T-helper 2 cell treated with Interferon-gamma antibody and Interleukin-4, amounts not matched to agents 5 μg/mL and 100 μg/mL, for 36 hours (primary cell): ENCODE data around the gene BZW2.

Experiments
- DNase-seq: peaks from one replicate; pipeline ENCODE4 v3.0.0; 2021; ENCODE audit warnings: low spot score
- H3K27ac Mint-ChIP-seq: one replicate; pipeline ENCODE4 v1.8.0; 2021; ENCODE audit warnings: mild to moderate bottlenecking, mixed read lengths
- H3K27me3 Mint-ChIP-seq: one replicate; pipeline ENCODE4 v1.8.0; 2021; ENCODE audit warnings: low read depth, mixed read lengths
- H3K36me3 Mint-ChIP-seq: one replicate; pipeline ENCODE4 v1.8.0; 2021; ENCODE audit warnings: low read depth, mixed read lengths
- H3K4me1 Mint-ChIP-seq: one replicate; pipeline ENCODE4 v1.8.0; 2021; ENCODE audit warnings: low read depth, mixed read lengths
- H3K4me3 Mint-ChIP-seq: one replicate; pipeline ENCODE4 v1.8.0; 2022; ENCODE audit warnings: mild to moderate bottlenecking, moderate library complexity, mixed read lengths
- H3K9me3 Mint-ChIP-seq: one replicate; pipeline ENCODE4 v1.8.0; 2021; ENCODE audit warnings: mixed read lengths

BZW2 gene

GRCh38 chr7:16697507-16698199 lies 51.7 kb downstream of the BZW2 start:
- Mint-ChIP-seq H3K4me3 (no peak overlapping the region), H3K4me1 (no peaks in the 10 kb centered on the region)
- no peak for DNase-seq

GRCh38 chr7:16698200-16698905 lies 52.4 kb downstream of the BZW2 start:
- DNase-seq, result no peak
- H3K9me3 Mint-ChIP-seq, result no peaks in the 10 kb centered on the region
- H3K27me3 Mint-ChIP-seq, result no peaks in the 10 kb centered on the region
- peaks cover 45% of the 10 kb centered on the region for H3K36me3 Mint-ChIP-seq
- no peaks in the 10 kb centered on the region for H3K4me1 Mint-ChIP-seq
- no peak overlapping the region for H3K27ac Mint-ChIP-seq
- H3K4me3 Mint-ChIP-seq, result no peak overlapping the region

More at GRCh38 chr7:16697507-16698199, 51.7 kb downstream of the BZW2 start:
- Mint-ChIP-seq H3K27me3 (no peaks in the 10 kb centered on the region), H3K9me3 (no peaks in the 10 kb centered on the region), H3K36me3 (peaks cover 48% of the 10 kb centered on the region), H3K27ac (no peak overlapping the region)

GRCh38 chr7:16702441-16702840 lies 56.5 kb downstream of the BZW2 start:
- H3K27ac Mint-ChIP-seq, result no peak overlapping the region
- no peak for DNase-seq
- H3K4me3 Mint-ChIP-seq, result no peak overlapping the region
- H3K9me3 Mint-ChIP-seq, result no peaks in the 10 kb centered on the region
- no peaks in the 10 kb centered on the region for H3K27me3 Mint-ChIP-seq
- H3K4me1 Mint-ChIP-seq, result no peaks in the 10 kb centered on the region
- peaks cover 52% of the 10 kb centered on the region for H3K36me3 Mint-ChIP-seq

GRCh38 chr7:16708511-16708910 lies 62.5 kb downstream of the BZW2 start:
- Mint-ChIP-seq H3K4me1 (peaks cover 7% of the 10 kb centered on the region), H3K36me3 (peaks cover 35% of the 10 kb centered on the region), H3K27me3 (no peaks in the 10 kb centered on the region), H3K27ac (no peak overlapping the region), H3K4me3 (no peak overlapping the region), H3K9me3 (no peaks in the 10 kb centered on the region)
- no peak for DNase-seq

GRCh38 chr7:16708980-16709379 lies 63.0 kb downstream of the BZW2 start:
- DNase-seq, result no peak
- no peak overlapping the region for H3K27ac Mint-ChIP-seq
- no peak overlapping the region for H3K4me3 Mint-ChIP-seq
- no peaks in the 10 kb centered on the region for H3K27me3 Mint-ChIP-seq
- peaks cover 32% of the 10 kb centered on the region for H3K36me3 Mint-ChIP-seq
- no peaks in the 10 kb centered on the region for H3K9me3 Mint-ChIP-seq
- peaks cover 7% of the 10 kb centered on the region for H3K4me1 Mint-ChIP-seq

DNA sequence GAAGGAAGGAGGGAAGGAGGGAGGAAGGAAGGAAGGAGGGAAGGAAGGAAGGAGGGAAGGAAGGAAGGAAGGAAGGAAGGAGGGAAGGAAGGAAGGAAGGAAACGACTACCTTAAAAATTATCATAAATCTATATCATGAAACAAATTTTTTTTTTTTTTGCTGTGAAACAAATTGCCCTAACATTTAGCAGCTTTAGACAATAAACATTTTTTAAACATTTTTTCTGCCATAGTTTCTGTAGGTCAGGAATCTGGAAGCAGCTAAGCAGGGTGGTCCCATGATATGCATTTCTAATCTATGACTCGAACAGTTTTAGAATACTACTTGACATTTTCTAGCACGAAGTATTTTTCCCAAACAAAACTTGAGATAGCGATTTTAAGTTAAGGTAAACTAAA lies 64.7 kb downstream of the BZW2 start:
- H3K36me3 Mint-ChIP-seq, result peaks cover 24% of the 10 kb centered on the region
- no peak overlapping the region for H3K27ac Mint-ChIP-seq
- no peaks in the 10 kb centered on the region for H3K27me3 Mint-ChIP-seq
- H3K4me3 Mint-ChIP-seq, result no peak overlapping the region
- no peak for DNase-seq
- H3K9me3 Mint-ChIP-seq, result no peaks in the 10 kb centered on the region
- peaks cover 7% of the 10 kb centered on the region for H3K4me1 Mint-ChIP-seq

DNA sequence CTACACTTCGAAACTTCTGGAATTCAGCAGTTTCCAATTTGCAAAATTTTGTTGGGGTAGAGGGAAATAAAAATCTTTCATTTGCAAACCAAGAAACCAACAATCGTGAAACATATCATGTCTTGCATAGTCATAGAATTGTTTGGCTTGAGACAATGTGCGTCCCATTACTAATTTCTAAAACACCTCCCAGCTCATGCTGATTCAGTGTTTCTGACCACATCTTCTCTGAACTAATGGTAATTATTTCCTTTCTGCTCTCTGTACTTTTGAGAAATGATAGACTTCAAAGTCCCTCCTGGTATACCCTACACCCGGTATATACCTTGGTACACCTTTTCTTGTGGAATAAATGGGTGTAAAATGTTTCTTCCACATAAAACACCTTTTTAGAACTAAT lies 65.7 kb downstream of the BZW2 start:
- Mint-ChIP-seq H3K4me1 (peaks cover 7% of the 10 kb centered on the region), H3K4me3 (no peak overlapping the region), H3K9me3 (no peaks in the 10 kb centered on the region), H3K27ac (no peak overlapping the region), H3K27me3 (no peaks in the 10 kb centered on the region), H3K36me3 (peaks cover 15% of the 10 kb centered on the region)
- DNase-seq, result no peak

GRCh38 chr7:16712916-16713315 lies 66.9 kb downstream of the BZW2 start:
- peaks cover 12% of the 10 kb centered on the region for H3K36me3 Mint-ChIP-seq
- no peaks in the 10 kb centered on the region for H3K9me3 Mint-ChIP-seq
- H3K4me3 Mint-ChIP-seq, result no peak overlapping the region
- no peak for DNase-seq
- H3K27me3 Mint-ChIP-seq, result no peaks in the 10 kb centered on the region
- H3K4me1 Mint-ChIP-seq, result peaks cover 7% of the 10 kb centered on the region
- H3K27ac Mint-ChIP-seq, result no peak overlapping the region

GRCh38 chr7:16715928-16716327 lies 69.9 kb downstream of the BZW2 start:
- no peak for DNase-seq
- no peaks in the 10 kb centered on the region for H3K9me3 Mint-ChIP-seq

DNA sequence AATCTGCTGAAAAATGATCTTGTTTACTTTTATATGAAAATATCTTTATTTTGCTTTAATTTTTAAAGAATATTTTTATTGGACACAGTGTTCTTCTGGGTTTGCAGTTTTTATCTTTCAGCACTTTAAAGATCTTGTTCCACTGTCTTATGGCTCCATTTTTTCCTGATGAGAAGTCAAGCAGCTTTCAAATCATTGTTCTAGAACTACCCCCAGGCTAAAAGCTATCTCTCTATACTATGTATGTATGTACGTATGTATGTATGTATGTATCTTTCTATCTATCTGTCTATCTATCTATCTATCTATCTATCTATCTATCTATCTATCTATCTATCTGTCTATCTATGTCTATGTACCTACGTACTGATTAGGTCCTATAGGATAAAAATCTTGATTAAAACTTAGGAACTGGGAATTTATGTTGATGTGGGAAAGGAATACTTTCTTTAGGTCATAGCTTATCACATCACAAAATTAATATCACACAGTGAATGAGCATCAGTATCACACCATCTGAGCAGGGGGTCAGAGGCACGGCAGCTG lies 72.2 kb downstream of the BZW2 start:
- Mint-ChIP-seq H3K36me3 (no peaks in the 10 kb centered on the region), H3K4me1 (no peaks in the 10 kb centered on the region), H3K27me3 (no peaks in the 10 kb centered on the region), H3K4me3 (no peak overlapping the region), H3K27ac (no peak overlapping the region), H3K9me3 (no peaks in the 10 kb centered on the region)
- no peak for DNase-seq

More at GRCh38 chr7:16715928-16716327, 69.9 kb downstream of the BZW2 start:
- no peak overlapping the region for H3K27ac Mint-ChIP-seq
- no peak overlapping the region for H3K4me3 Mint-ChIP-seq
- H3K27me3 Mint-ChIP-seq, result no peaks in the 10 kb centered on the region
- H3K4me1 Mint-ChIP-seq, result peaks cover 4% of the 10 kb centered on the region
- H3K36me3 Mint-ChIP-seq, result peaks cover 6% of the 10 kb centered on the region

- DNase-seq, result no peak
- no peaks in the 10 kb centered on the region for H3K27me3 Mint-ChIP-seq
- H3K4me1 Mint-ChIP-seq, result no peaks in the 10 kb centered on the region
- H3K36me3 Mint-ChIP-seq, result no peaks in the 10 kb centered on the region
- no peak overlapping the region for H3K4me3 Mint-ChIP-seq
- H3K27ac Mint-ChIP-seq, result no peak overlapping the region
- H3K9me3 Mint-ChIP-seq, result no peaks in the 10 kb centered on the region
Measured at GRCh38 chr7:16719699-16720098, 73.7 kb downstream of the BZW2 start.

DNA sequence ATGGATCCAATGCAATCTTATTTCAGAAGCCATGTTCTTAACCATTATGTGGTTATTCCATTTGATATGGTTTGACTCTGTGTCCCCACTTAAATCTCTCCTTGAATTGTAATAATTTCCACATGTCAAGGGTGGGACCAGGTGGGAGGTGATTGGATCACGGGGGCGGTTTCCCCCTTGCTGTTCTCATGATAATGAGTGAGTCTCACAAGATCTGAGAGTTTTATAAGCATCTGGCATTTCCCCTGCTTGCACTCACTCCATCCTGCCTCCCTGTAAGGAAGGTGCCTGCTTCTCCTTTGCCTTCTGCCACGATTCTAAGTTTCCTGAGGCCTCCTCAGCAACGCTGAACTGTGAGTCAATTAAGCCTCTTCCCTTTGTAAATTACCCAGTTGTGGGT lies 75.6 kb downstream of the BZW2 start:
- H3K27ac Mint-ChIP-seq, result no peak overlapping the region
- no peaks in the 10 kb centered on the region for H3K9me3 Mint-ChIP-seq
- H3K27me3 Mint-ChIP-seq, result no peaks in the 10 kb centered on the region
- no peaks in the 10 kb centered on the region for H3K36me3 Mint-ChIP-seq
- no peak overlapping the region for H3K4me3 Mint-ChIP-seq
- H3K4me1 Mint-ChIP-seq, result no peaks in the 10 kb centered on the region
- no peak for DNase-seq

GRCh38 chr7:16724344-16724743 lies 78.4 kb downstream of the BZW2 start:
- Mint-ChIP-seq H3K27me3 (no peaks in the 10 kb centered on the region), H3K9me3 (no peaks in the 10 kb centered on the region), H3K36me3 (no peaks in the 10 kb centered on the region), H3K4me1 (no peaks in the 10 kb centered on the region), H3K4me3 (no peak overlapping the region), H3K27ac (no peak overlapping the region)
- no peak for DNase-seq

DNA sequence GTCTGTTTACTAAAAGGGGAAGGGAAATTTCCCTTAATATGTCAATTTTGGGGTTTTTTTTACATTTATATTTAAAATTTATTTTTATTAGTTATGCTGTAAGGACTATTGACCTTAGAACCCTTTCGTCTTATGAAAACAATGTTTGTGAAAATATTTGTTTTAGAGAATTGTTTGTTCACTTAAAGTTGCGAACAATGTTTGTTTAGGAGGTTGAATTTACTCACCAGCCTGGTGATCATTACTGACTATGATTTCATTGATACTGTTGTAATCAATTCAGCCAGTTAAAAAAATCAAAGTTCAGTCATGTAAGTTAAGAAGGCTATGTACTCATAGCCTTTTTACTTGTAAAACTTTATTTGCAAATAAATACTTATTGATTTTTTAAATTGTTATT lies 80.2 kb downstream of the BZW2 start:
- no peaks in the 10 kb centered on the region for H3K9me3 Mint-ChIP-seq
- no peaks in the 10 kb centered on the region for H3K36me3 Mint-ChIP-seq
- no peaks in the 10 kb centered on the region for H3K4me1 Mint-ChIP-seq
- no peak overlapping the region for H3K4me3 Mint-ChIP-seq
- no peaks in the 10 kb centered on the region for H3K27me3 Mint-ChIP-seq
- no peak for DNase-seq
- H3K27ac Mint-ChIP-seq, result no peak overlapping the region
